Nephron progenitor cell (in vitro differentiated cells): ENCODE measurements around the gene INPP5D.
"Not testable (repeated sequence)": the region's sequence is repeated elsewhere in the genome, so short reads cannot be mapped to it uniquely, and the experiment has no call there.

Experiments
- DNase-seq: peaks from one replicate; pipeline ENCODE4 v3.0.0; 2021
- H3K27ac Mint-ChIP-seq: 2 replicates; pipeline ENCODE4 v1.8.0; 2021; ENCODE audit warnings: mild to moderate bottlenecking, moderate library complexity, mixed read lengths
- H3K27me3 Mint-ChIP-seq: 2 replicates; pipeline ENCODE4 v1.8.0; 2021; ENCODE audit warnings: mild to moderate bottlenecking, low read depth, mixed read lengths; ENCODE audit not compliant: poor library complexity
- H3K36me3 Mint-ChIP-seq: 2 replicates; pipeline ENCODE4 v1.8.0; 2021; ENCODE audit warnings: low read depth, mixed read lengths
- H3K4me1 Mint-ChIP-seq: 2 replicates; pipeline ENCODE4 v1.8.0; 2021; ENCODE audit warnings: mixed read lengths
- H3K4me3 Mint-ChIP-seq: 2 replicates; pipeline ENCODE4 v1.8.0; 2021; ENCODE audit warnings: mild to moderate bottlenecking, moderate library complexity, mixed read lengths
- H3K9me3 Mint-ChIP-seq: 2 replicates; pipeline ENCODE4 v1.8.0; 2021; ENCODE audit warnings: mild to moderate bottlenecking, moderate library complexity, mixed read lengths
- CTCF ChIP-seq: fragments of 200-600 bp; sonication (generic); IDR thresholded peaks from 2 replicates; pipeline ENCODE4 v1.5.0; 2021; ENCODE audit warnings: antibody characterized with exemption

The INPP5D gene

GRCh38 chr2:233121856-233122255, 61.7 kb downstream of the INPP5D start:
- Mint-ChIP-seq H3K27ac (peak overlapping the region; percentile 41), H3K4me3 (no peak overlapping the region), H3K4me1 (peaks cover 10% of the 10 kb centered on the region), H3K27me3 (peaks cover 12% of the 10 kb centered on the region), H3K9me3 (no peaks in the 10 kb centered on the region), H3K36me3 (no peaks in the 10 kb centered on the region)
- TF ChIP-seq CTCF: no peak
- DNase-seq: no peak

- H3K4me3 Mint-ChIP-seq: no peak overlapping the region
- no peak for DNase-seq
- no peak for TF ChIP-seq CTCF
- H3K36me3 Mint-ChIP-seq: no peaks in the 10 kb centered on the region
- peaks cover 14% of the 10 kb centered on the region for H3K27me3 Mint-ChIP-seq
- H3K27ac Mint-ChIP-seq: no peak overlapping the region
- H3K9me3 Mint-ChIP-seq: no peaks in the 10 kb centered on the region
- peaks cover 3% of the 10 kb centered on the region for H3K4me1 Mint-ChIP-seq
Observed at GRCh38 chr2:233122541-233122940, 62.4 kb downstream of the INPP5D start.

- peaks cover 16% of the 10 kb centered on the region for H3K27me3 Mint-ChIP-seq
- H3K4me1 Mint-ChIP-seq, H3K27ac Mint-ChIP-seq, DNase-seq, H3K4me3 Mint-ChIP-seq, H3K9me3 Mint-ChIP-seq, H3K36me3 Mint-ChIP-seq: not testable (repeated sequence)
Observed at GRCh38 chr2:233123576-233123975, 63.4 kb downstream of the INPP5D start.

GRCh38 chr2:233124421-233125080, 64.4 kb downstream of the INPP5D start:
- H3K4me3 Mint-ChIP-seq: no peak overlapping the region
- peaks cover 16% of the 10 kb centered on the region for H3K27me3 Mint-ChIP-seq
- TF ChIP-seq CTCF: no peak
- no peak for DNase-seq
- no peak overlapping the region for H3K27ac Mint-ChIP-seq
- H3K4me1 Mint-ChIP-seq: no peaks in the 10 kb centered on the region
- no peaks in the 10 kb centered on the region for H3K9me3 Mint-ChIP-seq
- no peaks in the 10 kb centered on the region for H3K36me3 Mint-ChIP-seq

- Mint-ChIP-seq H3K4me1 (peaks cover 3% of the 10 kb centered on the region), H3K4me3 (no peak overlapping the region), H3K27me3 (peaks cover 19% of the 10 kb centered on the region), H3K9me3 (no peaks in the 10 kb centered on the region), H3K36me3 (no peaks in the 10 kb centered on the region), H3K27ac (no peak overlapping the region)
- DNase-seq: no peak
- no peak for TF ChIP-seq CTCF
Observed at GRCh38 chr2:233125455-233126065, 65.4 kb downstream of the INPP5D start.

GRCh38 chr2:233129351-233129978, 69.3 kb downstream of the INPP5D start:
- DNase-seq: peak; percentile 22
- Mint-ChIP-seq H3K27me3 (peaks cover 23% of the 10 kb centered on the region), H3K4me3 (no peak overlapping the region), H3K36me3 (no peaks in the 10 kb centered on the region), H3K27ac (no peak overlapping the region), H3K4me1 (peaks cover 6% of the 10 kb centered on the region), H3K9me3 (peaks cover 2% of the 10 kb centered on the region)
- peak; percentile 17 for TF ChIP-seq CTCF
